IPS DF 4.7 (cell line): Measurements from ENCODE around the gene TOX3.

Experiments
- DNase-seq: peaks from one replicate; pipeline ENCODE4 v3.0.0-alpha.2; 2013; ENCODE audit warnings: low spot score; ENCODE audit errors: extremely low read depth

The TOX3 gene

DNA sequence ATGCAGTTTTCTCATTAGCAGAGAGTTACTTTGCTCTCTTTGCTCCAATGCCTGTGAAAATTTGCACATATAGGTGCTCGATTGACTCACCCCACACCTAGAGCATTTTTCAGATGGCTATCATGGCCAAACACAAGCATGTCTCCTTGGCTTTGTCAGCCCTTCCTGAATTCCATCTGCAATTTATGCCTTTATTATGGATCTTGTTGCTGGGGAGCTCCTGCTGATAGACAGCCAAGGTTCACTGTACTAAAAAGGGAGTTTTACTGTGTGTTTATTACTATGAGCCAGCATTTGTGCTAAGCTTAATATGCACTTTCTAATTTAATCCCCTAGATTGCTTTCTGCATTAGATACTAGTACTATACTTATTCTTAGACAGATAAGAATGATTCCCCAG is 93.3 kb downstream of the TOX3 start:
- DNase-seq: no peak

DNA sequence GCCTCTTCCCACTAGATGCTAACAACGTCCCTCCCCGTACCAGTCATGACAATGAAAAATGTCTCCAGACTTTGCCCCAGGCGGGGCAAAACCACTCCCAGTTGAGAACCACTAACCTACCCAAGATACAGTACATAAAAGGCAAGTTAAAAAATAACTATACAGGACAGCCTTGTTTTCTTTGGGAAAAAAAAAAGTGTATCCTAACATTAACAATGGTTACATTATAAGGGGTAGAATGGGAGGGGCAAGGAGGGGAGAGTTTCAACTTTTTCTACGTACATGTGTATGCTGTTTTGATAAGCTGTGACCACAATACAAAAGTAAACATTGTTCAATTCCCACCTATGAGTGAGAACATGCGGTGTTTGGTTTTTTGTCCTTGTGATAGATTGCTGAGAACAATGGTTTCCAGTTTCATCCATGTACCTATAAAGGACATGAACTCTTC is 94.9 kb downstream of the TOX3 start:
- DNase-seq: no peak

DNA sequence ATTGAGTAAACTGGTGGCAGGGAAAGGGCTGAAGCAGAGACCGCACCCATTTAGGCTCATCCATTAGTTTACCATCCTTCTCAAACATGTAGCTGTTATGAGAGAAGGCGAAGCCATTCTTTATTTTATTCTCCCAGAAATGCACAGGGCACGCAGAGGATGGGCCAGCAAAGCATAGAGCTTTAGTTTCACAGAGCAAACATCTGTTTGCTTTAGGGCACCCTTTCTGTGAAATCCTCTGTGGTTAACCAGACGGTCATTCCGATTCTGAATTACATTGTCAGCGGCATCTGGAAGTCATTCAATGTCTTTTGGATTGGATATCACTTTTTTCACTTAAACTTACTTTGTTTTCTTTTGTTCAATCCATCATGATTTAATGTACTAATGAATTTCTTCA is 96.0 kb downstream of the TOX3 start:
- DNase-seq: no peak

DNA sequence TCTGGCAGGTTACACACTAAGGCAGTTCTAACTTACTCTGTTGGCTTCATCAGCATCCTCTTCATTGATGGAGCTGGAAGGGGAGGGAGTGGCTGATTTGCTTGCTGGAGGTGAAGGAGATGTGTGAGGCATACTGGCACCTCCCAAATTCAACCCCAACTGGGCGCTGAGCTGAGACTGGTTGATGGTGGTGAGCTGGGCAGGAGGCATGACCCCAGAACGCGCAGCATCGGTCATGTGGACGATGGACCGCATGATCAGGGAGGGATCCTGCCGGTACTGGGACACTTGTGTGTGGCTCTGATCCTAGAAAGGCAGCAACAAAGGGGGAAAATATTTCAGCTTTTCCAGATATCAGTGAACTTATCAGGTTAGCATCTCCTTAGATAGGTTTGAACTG is 96.7 kb downstream of the TOX3 start:
- DNase-seq: no peak

DNA sequence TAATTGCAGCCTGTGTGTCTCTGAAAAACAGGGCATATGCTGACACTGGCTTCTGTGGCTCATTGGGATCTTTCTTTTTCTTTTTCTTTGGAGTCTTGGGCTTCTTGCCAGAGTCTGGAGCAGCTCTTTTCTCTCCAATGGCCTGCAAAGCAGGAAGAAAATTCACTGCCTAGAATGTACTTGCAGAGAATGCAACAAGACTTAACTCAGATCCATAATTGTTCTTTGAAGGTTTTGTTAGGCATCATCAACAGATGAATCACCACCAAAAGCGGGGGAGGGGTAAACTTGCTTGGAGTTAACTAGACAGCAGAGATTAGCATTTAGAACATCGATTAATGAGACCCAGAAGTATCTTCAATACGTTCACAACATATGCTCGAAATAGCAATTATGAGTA is 100.9 kb downstream of the TOX3 start:
- DNase-seq: no peak

DNA sequence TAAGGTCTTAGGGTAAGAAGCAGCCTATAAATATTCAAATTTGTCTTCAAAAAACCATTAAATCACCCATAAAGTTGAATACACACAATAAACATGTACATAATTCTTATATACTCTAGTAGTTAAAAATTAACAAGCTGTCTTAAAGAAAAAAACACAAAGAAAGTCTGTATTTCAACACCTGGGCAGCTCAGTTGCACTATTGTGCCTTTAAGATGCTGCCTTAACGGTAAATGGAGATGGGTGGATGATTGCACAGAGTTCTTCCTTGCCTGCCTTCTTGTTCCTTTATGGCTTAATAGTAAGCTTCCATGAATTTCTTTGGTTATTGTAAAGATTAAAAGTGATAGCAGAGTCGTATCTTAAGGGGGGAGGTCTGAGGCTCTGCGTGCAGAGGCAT is 105.1 kb downstream of the TOX3 start:
- no peak for DNase-seq

DNA sequence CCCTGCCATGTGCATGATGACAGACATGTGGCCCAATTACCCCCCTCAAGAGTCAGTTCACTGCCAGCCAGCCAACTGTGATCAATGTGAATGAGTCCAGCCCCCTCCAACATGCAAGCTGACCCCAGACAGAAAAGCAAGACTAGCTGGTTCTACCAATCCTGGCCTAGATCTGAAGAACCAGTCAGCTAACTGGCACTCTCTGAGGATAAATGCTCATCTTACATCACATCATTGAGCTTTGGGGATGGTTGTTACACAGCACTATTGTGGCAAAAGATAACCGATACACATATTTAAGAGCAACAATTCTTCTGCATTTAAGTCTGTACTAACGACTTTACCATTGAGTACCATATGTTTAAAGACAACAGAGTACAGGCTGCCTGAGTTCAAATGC is 106.7 kb downstream of the TOX3 start:
- DNase-seq: no peak

DNA sequence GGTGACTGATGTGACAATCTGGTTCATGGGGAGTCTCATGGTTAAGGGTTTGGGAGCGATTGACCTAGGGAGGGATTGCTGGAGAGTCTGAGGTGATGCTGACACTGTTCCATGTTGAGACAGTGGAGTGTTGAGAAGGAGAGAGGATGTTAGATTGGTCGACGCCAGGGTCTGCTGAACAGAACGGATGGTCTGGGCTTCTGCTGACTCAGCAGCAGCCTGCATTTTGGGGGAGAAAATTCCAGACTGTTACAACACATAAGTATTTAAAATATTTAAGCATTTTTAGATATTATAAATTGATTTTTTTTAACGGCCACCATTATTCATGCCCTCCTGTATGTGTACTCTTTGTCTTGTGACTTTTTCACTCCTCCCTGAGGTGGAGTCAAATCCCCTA is 107.2 kb downstream of the TOX3 start:
- DNase-seq: no peak

DNA sequence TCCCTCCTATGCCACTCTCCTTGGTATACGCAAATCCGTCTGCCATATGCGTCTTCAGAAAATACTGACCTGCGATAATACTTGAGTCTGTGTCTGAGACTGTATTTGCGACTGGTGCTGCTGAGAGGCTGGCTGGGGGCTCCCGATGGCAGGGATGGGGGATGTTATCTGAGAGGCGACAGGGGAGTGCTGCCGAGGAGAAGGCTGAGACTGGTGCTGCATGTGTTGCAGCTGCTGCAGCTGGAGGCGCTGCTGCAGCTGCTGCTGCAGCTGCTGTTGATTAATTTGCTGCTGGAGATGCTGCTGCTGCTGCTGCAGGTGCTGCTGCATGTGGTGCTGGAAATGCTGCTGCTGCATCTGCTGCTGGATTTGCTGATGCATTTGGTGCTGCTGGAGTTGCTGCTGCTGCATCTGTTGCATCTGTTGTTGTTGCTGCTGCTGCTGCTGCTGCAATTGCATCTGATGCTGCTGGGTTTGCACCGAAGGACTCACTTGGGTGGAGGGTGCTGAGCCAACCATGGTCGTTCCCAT is 107.7 kb downstream of the TOX3 start:
- no peak for DNase-seq

DNA sequence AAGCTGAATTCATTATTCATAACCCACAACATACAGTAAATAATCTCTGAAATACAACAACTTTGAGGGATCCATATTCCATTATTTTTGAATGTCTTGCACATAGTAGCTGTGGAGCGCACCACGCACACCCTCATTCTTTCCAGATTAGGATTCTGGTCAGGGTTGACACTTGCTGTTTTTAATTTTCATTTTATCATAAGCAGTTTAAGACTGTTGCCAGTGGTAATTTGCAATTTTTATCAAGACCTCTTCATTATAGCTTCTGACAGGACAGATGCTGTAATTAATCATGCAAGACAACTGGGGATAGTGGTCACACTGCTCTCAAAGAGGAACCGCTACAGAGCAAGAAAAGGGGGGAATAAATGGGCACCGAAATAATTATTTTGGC is 109.7 kb downstream of the TOX3 start:
- DNase-seq: no peak

DNA sequence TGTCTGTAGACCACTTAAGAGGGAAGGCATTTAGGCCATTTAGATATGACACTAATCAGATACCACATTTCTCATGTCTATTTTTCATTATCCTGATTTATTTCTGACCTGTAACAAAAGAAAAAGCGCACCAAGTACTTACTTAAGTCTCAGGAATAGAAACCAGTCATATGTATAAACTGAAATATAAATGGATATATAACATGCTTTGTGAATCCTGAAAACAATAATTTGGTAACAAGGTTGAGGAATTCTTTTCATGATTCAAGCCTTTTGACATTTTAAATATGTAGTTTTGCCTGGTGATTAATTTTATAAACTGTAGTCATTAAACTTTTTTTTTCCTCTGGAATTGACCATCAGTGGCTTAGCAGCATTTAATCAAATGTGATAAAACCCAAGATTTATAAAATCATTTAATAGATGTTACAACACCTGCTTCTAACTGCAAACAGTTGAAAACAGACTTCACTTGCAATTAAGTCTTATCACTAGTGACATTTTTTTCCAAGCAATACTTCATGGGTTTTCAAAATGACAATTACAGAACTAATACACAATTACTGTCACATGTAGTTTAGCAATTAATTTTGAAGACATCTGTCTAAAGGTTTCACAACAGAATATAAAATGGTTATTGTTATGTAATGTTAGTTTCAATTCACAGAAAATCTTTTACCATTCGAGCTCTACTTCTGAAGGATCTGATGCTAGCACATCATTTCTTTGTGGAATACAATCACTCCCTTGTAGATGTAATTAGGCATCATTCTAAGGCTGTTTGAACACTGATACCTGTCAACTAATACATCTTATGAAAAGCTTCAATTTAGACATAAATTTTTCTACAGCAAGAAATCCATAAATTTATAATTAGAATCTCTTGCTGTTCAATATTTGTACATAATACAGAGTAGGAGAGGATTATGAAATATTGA is 110.3 kb downstream of the TOX3 start:
- DNase-seq: no peak

DNA sequence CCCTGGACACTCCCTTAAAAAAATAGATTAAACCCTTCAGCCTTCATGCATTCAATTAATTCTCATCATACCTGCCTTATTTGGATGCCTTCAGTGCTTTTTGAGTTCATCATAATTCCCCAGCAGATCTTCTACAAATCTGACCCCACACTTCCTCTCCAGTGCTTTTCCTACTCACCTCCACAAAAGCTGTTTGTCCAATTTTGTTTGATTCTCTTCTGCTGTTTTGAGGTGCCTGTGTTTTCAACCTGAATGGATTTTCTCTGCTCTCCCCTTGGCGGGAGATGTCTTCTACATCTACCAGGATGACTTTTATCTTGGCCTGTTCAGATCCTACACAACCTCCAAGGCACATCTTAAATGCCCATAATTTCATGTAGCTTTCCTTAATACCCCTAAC is 112.7 kb downstream of the TOX3 start:
- DNase-seq: no peak

DNA sequence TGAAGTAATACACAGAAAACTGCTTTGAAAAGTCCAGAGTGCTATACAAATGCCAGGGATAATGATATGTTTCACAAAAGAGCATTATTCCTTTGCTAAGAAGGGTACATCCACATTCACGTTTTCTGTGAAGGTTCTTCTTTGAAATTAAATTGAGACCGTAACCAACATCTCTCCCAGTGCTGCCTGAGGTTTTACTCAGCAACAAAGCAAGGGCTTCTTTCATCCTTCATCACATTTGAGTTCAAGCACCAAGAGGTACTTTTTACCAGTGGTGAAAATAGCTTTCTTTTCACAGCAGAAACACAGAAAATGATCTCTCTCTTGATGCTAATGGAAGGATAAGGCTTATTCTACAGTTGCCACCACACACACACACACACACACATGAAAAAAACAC is 113.3 kb downstream of the TOX3 start:
- no peak for DNase-seq

DNA sequence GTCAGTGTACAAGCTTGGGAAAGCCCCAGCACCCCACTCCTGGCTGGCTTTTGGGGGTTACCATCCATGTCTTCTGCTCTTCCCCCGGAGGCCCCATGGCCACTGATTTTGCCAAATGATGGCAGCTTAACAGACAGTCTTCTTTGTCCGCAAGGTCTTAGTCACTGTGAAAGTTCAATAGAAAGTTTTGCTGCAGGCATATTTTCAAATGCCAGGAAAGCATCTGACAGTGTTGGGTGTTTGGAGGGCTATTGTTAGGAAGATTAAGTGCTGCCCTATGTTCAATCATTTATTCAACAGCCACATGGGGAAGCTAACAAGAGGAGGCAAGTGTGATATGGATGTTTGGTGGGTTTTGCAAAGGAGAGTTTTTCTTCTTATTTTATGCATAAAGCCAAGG is 122.4 kb downstream of the TOX3 start:
- DNase-seq: no peak

DNA sequence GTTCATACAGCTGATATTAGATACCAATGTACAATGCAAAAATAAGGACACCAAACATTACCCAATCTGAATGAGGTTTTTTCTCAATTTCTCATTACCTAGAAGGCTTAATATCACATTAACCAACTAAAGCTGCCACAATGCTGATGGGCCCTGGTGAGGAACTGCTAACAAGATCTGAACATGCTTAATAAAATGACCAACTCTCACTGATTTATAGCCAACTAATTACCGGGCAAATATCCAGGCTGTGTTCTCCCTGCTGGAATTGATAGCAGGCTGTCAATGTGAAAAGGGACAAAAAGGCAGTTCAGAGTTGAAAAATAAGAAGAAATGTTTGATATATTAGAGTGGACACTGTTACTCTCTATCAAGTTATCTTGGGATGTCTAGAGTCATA is 124.6 kb downstream of the TOX3 start:
- DNase-seq: no peak

DNA sequence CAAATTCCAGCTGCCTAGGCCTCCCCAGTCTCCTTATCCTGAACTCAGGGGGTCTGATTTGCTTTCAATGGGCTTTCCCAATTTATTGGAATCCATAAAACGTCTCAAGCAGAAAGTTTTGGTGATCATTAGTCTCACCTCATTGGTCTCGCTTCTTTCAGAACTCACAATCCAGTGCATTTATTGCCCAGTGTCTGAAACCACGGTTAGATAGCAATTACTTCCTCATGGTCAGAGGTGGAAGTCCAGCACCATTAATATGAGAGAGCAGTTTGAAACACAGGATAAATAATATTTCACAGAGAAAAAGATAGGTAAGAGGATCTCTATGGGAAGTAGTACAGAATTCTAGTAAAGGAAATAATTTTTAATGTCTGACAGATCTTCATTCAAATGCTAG is 128.7 kb downstream of the TOX3 start:
- DNase-seq: no peak

DNA sequence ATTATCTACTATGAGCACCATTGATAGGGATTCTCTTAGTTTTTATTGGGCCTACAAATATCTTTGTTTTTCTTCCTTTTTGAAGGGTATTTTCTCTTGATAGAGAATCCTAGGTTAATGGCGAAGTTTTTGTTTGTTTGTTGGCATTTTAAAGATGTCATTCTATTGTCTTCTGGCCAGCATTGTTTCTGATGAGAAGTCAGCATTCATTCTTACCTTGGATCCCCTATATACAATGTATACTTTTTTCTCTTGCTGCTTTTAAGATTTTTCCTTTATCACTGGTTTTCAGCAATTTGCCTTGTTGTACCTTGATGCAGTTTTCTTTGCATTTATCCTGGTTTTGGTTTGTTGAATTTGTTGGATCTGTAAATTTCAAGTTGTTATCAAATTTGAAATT is 130.1 kb downstream of the TOX3 start:
- DNase-seq: no peak

DNA sequence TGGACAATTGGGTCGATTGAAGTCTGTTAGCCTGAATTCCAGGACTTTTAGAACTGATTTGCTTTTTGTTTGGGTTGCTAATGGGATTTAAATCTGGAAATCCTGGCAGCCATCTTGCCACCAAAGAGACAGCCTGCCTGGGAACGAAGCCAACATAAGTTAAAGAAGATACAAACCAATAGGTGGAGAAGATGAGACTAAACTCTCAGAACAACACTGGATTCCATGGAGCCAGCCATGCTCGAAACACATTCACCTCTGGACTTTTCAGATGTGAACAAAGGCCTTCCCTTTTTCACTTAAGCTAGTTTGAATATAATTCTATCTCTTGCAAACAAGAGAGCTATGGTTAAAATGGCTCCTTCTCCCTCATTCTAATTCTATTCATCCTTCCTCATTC is 135.9 kb downstream of the TOX3 start:
- no peak for DNase-seq

DNA sequence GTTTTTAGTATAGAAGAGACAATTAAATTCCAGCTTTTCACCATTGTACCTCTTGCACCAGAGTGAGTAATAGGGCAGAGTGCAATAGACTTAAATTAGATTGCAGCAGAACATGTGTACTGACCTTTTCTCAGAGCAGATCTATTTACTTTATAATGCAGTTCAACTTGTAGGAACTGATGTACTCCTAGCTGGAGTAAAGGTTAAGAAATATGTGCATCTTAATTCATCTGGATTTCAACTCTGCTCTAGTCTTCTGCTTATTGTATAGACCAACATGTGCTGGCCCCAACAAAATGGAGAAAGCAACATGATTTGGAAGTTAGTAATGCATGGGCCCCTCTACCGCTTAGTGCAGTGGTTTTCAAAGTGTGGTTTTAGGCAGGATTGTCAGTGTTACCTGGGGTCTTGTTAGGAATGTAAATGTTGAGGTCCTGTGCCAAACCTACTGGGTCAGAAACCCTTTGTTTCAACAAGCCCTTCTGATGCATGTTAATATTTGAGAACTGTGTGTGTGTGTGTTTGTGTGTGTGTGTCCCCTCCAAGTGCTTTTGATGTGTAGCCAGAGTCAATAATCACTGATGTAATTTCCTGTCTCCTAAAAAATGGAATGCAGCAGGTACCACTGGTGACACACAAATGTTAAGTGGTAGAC is 138.6 kb downstream of the TOX3 start:
- DNase-seq: no peak

DNA sequence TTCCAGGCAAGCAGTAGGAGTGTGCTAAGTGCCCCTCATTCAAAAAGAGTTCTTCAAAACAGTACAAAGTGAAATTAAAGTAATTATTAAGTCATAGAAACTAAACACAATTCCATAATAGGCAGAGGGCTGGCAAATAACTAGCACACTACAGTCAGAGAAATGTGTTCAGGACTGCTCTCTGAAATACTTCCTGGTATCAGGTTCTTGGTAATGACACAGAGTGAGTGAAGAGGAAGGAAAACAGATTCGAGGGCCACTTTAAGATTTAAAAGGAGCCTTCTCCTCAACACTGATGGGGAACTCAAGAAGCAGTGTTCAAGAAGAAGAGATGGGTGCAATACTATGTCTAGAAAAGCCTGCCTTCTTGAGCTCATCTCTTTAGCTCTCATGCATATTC is 139.2 kb downstream of the TOX3 start:
- no peak for DNase-seq

DNA sequence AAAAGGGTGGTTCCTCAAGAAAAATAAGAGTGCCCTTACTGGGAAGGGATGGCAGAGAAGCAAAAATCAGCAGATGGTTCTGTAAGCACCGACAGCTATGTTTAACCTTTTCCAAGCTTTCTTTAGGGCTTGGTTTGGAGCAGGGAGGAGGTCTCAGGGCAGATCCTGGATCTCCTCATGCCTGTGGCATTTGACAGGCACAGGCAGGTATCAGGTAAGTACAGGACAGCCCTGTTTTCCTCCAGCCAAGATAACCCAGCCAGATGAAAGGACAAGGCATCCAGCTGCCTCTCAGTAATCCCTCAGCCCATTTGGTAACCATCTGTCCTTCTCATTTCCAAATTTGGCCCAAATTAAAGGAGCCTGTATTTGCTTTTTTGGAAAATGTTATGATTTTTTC is 141.5 kb downstream of the TOX3 start:
- DNase-seq: no peak

DNA sequence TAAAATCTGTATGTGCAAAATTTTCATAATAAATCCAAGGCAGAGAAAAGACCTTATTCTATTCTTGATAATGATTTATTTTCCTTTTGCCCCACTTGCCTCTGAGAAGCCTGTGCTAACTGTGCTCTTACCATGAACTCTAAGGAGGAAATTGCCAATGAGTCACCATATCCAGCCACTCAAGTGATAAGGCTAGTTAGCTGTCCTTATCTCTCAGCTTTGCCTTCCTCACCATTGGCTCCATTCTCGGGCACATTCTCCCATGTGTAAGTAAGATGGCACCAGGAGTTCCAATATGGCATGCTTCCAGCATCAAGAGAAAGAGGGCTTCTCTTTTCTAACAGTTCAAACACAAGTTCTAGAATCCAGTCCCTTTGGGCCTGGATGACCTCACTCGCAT is 142.4 kb downstream of the TOX3 start:
- no peak for DNase-seq

DNA sequence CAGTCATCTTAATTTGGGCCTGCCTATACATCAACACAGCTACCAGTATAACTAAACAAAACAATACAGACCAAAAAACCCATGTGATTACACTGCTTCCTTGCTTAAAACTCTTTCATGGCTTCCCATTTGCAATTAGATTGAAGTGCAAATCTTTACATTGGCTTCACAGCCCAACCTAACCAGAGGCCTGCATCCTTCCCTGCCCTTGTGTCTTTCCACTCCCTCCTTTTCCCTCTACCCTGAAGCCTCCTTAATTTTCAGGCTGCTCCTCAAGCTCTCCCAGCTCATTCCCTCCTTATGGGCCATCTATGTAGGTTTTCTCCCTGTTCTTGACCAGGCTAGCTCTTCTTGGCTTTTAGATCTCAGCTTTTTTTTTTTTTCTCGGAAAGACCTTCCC is 147.8 kb downstream of the TOX3 start:
- DNase-seq: no peak
